ENCODE measurements around the gene OR4Q2.
"Not testable (repeated sequence)": the region's sequence is repeated elsewhere in the genome, so short reads cannot be mapped to it uniquely, and the experiment has no call there.

The OR4Q2 gene

GRCh38 chr14:20001863-20002262, at the start of gene OR4Q2:
TSS of gene OR4Q2 (plus strand) at chr14:20002163.
- FAIRE-seq (no peak), DNase-seq (ENCODE audit: extremely low spot score, insufficient read length, low read depth) (no peak)

DNA sequence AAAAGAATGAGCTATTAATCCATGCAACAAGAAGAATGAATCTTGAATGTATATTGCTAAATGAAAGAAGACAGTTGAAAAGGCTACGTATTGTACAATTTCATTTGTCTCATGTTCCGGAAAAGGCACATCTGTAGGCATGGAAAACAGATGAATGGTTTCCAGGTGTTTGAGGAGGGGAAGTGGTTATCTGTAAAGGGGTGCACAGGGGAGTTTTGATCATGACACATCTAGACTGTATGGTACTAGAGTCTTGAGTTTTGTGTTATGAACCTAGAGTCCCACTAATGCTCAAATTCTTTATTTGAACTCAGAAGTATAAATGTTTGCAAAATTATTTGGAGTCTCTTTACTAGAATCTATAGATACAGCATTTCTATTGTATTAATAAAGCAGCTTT, 32.2 kb upstream of the OR4Q2 start:
- not testable (repeated sequence) for DNase-seq (ENCODE audit: extremely low spot score, insufficient read length, low read depth); FAIRE-seq

GRCh38 chr14:19974844-19975243, 27.1 kb upstream of the OR4Q2 start:
- no peak for FAIRE-seq
- DNase-seq (ENCODE audit: extremely low spot score, insufficient read length, low read depth): no peak

- DNase-seq (ENCODE audit: extremely low spot score, insufficient read length, low read depth) (no peak), FAIRE-seq (no peak)
Observed at GRCh38 chr14:19975291-19975690, 26.7 kb upstream of the OR4Q2 start, which contains the start of gene OR4K15. TSS of gene OR4K15 (plus strand) at chr14:19975591. CDS start at chr14:19975591, 0 bp downstream.

- DNase-seq (ENCODE audit: extremely low spot score, insufficient read length, low read depth) (no peak), FAIRE-seq (no peak)
Observed at GRCh38 chr14:19993438-19993837, 8.5 kb upstream of the OR4Q2 start.

DNA sequence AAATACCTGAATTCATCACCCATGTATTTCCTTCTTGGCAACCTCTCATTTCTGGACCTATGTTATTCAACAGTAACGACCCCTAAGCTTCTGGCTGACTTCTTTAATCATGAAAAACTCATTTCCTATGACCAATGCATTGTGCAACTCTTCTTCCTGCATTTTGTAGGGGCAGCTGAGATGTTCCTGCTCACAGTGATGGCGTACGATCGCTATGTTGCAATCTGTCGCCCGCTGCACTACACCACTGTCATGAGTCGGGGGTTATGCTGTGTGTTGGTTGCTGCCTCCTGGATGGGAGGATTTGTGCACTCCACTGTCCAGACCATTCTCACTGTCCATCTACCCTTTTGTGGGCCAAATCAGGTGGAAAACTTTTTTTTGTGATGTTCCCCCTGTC, 356 bp downstream of the OR4Q2 start:
- FAIRE-seq: no peak
- no peak for DNase-seq (ENCODE audit: extremely low spot score, insufficient read length, low read depth)

GRCh38 chr14:20008156-20008555, 6.2 kb downstream of the OR4Q2 start:
- no peak for FAIRE-seq
- no peak for DNase-seq (ENCODE audit: extremely low spot score, insufficient read length, low read depth)

DNA sequence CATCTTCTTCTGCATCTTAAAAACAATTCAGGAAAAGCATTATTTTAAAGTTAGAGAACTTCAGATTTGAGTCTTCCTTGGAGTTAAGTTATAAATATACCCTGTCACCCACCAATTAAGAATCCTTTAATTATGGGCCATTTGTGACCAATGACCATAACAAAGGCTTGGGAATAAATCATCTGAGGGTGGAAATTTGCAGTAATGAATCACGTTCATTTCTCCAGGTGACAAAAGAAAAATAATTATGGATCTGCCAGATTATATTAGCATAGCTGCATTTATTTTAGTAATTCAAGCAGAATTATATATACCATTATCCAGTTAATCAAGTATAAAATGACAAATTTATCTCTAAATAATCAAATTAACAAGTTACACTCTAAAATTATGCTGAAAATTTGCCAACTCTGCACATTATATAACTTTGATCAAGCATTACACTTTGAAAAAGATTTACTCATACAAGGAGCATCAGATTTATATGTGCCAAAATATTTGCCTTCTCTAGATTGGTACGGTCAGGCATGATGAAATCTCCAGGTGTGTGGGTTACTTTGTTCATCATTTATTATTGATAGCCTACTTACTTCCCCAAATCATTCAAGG, 17.4 kb downstream of the OR4Q2 start, which contains the start of gene OR4K14:
Gene OR4K14 (minus strand): TSS at position 51 of the 609 bp plus-strand sequence. CDS start 4,114 bp downstream, outside the sequence.
- FAIRE-seq (no peak), DNase-seq (ENCODE audit: extremely low spot score, insufficient read length, low read depth) (no peak)

DNA sequence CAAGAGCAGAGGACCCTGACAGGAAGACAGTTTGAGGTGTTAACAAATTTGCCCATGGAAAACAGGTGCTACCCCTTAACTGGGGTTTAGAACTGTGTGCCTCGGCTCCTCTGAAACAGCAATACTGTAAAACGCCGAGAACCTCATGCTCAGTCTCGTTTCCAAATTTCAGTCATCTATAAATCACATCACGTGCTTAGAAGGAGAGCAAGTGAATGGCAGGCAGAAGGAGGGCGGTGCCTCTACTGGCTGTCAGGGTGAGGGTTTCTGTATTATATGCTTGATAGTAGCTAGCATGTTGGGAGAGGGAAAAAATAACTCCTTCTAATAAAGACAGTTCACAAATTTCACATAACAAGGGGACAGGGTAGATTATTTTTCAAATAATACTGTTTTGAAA, 29.1 kb downstream of the OR4Q2 start:
- DNase-seq (ENCODE audit: extremely low spot score, insufficient read length, low read depth) (no peak), FAIRE-seq (no peak)

DNA sequence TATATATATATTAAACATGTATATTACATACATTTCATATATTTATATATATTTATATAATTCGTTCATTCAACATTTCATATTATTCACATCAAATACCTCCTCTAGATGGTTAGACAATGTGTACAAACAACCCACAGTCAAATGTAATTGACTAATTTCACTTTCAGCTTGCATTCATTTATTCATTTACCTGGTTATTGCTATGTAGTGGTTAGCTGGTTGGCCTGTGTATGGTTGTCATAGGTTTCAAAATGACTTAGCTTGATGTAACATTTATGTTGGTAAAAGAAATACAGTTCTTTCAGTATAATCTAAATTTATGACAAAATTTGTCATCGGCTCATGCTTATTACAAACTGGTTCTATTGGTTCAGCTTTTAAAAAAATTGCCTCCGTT, 33.5 kb downstream of the OR4Q2 start:
- DNase-seq (ENCODE audit: extremely low spot score, insufficient read length, low read depth): no peak
- no peak for FAIRE-seq

DNA sequence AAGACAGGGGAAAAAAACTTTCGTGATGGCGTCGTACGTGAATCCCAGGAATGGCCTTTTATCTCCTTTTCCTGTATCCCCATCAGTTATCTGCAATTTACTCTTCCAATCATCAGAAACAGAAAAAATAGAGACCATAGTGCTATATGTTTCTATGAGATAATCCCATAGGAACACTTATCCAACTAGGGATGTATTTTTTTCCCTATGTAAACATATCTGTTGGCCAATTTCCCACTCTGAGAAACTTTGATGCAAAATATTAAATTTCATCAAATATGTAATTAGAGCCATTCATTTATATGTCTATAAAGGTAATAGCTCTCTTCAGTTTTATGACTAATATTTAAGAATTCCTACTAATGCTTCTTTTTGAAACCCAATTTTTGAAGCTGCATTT, 34.0 kb downstream of the OR4Q2 start, which contains the start of gene OR4K13:
Gene OR4K13 (minus strand): TSS at position 101 of the 400 bp plus-strand sequence. CDS start 1,280 bp downstream, outside the sequence.
- FAIRE-seq (no peak), DNase-seq (ENCODE audit: extremely low spot score, insufficient read length, low read depth) (no peak)

GRCh38 chr14:20044243-20044642, 42.3 kb downstream of the OR4Q2 start:
- no peak for DNase-seq (ENCODE audit: extremely low spot score, insufficient read length, low read depth)

GRCh38 chr14:20048202-20048601, 46.2 kb downstream of the OR4Q2 start:
- FAIRE-seq (no peak), DNase-seq (ENCODE audit: extremely low spot score, insufficient read length, low read depth) (no peak)

More at GRCh38 chr14:20044243-20044642, 42.3 kb downstream of the OR4Q2 start:
- no peak for FAIRE-seq
